IPS-18c (cell line): ENCODE measurements around the gene FAM53C.
A peak's percentile ranks its signal among the peaks of the same experiment; 100 is the strongest.
"Not testable (repeated sequence)": the region's sequence is repeated elsewhere in the genome, so short reads cannot be mapped to it uniquely, and the experiment has no call there.

Experiments used
- H3K4me3 ChIP-seq: 2 replicates; pipeline ENCODE4 v1.7.0; 2013; ENCODE audit warnings: low read depth, mild to moderate bottlenecking, low read length, moderate library complexity; ENCODE audit not compliant: insufficient read depth
- H3K9me3 ChIP-seq: one replicate; pipeline ENCODE4 v1.6.1; 2013; ENCODE audit warnings: mild to moderate bottlenecking, low read length, moderate library complexity; ENCODE audit not compliant: control insufficient read depth, insufficient read depth

FAM53C gene

DNA sequence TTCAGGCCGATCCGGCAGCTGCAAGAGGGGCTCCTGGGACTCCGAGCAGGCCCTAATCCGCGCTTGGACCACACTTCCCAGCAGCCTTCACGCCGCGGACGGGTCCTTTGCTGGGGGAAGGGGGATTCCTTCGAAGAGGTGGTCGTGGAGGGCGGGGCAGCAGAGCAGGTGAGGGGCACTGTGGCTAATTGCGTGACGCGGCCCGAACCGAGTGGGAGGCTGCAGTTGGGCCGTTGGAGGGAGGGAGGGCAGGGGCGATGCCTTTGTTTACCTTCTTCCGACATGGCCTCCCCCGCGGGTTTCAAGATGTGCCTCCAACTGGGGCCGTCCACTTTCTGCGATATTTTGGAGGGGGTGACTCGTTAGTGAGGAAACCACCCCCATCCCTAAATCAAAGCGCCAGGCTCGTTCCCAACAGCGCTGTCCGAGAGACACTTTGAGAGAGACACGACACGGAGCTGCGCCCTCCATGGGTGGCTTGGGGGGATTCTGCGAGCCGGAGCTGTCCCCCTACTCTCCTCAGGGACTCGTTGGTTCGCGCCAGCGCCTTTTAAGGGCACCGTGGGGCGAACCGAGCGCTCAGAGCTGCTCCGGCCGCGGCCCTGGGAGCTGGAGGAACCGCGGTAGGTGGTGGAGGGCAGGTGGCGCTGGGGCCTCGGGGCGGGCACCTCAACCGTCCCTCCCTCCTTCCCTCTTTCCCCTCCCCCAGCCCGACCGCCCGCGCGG is at the start of gene FAM53C:
Gene FAM53C, plus strand, starts transcription at position 582 of the 726 bp plus-strand sequence. CDS start 3,070 bp downstream, outside the sequence.
- peak within 1 kb of the TSS; percentile 56 for H3K4me3 ChIP-seq
- H3K9me3 ChIP-seq: no peaks in the 10 kb centered on the region

DNA sequence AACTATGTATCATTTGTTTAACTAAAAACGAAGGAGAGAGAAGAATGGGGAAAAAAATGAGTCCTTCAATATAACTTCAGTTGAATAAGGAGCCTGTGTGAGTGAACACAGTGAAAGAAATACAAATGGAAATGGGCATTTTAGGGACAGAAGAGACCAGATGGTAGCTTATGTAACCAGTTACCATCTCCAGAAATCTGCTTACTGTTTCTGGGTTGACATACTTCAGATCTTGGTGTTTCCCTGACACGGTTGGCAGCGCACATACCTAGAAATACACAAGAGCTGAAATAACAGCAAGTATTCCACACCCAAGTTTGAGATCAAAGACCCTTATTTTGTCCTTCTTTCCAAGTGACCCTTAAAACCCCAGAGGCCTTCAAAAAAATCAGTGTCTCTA is 48.8 kb upstream of the FAM53C start:
- no peak overlapping the region for H3K4me3 ChIP-seq
- no peaks in the 10 kb centered on the region for H3K9me3 ChIP-seq

DNA sequence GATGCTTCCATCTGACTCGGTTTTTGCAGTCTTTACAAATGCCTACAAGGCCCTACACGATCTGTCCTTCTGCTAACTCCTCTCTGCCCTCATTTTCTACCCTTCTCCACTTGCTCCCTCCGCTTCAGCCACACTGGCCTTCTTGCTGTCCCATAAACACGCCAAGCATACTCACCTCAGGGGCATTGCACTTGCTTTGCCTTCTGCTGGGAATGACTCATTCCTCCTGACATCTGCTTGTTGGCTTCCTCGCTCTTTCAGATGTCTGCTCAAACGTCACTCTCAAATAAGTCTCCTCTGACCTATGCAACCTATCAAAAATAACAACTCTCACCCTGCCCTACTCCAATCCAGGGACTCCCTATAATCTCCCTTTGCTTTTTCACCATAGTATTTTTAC is 34.7 kb upstream of the FAM53C start:
- Histone ChIP-seq H3K4me3 (no peak overlapping the region), H3K9me3 (no peaks in the 10 kb centered on the region)

GRCh38 chr5:138305797-138306196 is 32.3 kb upstream of the FAM53C start:
- Histone ChIP-seq H3K4me3 (no peak overlapping the region), H3K9me3 (no peaks in the 10 kb centered on the region)

DNA sequence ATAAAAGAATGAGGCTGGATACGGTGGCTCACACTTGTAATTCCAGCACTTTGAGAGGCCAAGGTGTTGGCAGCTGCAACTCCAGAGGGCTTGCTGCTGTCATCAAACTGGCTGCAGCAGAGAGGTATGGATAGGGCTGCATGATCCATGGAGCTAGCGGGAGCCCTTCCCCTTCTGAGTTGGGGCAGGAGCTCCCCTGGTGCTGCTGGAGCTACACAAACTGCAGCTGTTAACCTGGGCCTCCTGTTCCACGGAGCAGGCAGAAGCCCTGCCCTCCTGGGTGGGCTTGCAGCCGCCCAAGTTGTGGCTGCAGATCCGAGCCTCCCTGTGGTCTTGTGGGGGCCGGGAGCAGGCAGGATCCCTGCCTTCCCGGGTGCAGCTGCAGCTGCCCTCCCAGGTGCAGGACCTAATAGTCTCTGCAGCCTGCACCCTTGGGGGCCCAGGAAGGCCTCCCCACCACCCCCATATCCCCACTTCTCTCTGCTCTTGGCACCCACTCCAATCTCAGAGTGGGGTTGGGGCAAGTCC is 22.3 kb upstream of the FAM53C start:
- H3K4me3 ChIP-seq: no peak overlapping the region

GRCh38 chr5:138316355-138316754 is 21.7 kb upstream of the FAM53C start:
- no peak overlapping the region for H3K4me3 ChIP-seq

More for the DNA sequence above, 22.3 kb upstream of the FAM53C start:
- no peaks in the 10 kb centered on the region for H3K9me3 ChIP-seq

DNA sequence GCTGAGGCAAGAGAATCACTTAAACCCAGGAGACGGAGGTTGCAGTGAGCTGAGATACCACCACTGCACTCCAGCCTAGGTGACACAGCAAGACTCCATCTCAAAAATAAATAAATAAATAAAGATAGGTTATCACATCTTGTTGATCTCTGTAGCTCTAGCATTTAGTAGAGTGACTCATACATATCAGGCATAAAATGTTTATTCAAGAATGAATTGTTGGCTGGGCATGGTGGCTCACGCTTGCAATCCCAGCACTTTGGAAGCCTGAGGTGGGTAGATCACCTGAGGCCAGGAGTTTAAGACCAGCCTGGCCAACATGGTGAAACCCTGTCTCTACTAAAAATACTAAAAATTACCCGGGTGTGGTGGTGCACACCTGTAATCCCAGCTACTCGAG is 19.9 kb upstream of the FAM53C start:
- H3K9me3 ChIP-seq, H3K4me3 ChIP-seq: not testable (repeated sequence)

More at GRCh38 chr5:138316355-138316754, 21.7 kb upstream of the FAM53C start:
- no peaks in the 10 kb centered on the region for H3K9me3 ChIP-seq

- H3K4me3 ChIP-seq: peak overlapping the region; percentile 80
- no peaks in the 10 kb centered on the region for H3K9me3 ChIP-seq
These were observed 7.1 kb upstream of the FAM53C start for GRCh38 chr5:138330813-138331448.

DNA sequence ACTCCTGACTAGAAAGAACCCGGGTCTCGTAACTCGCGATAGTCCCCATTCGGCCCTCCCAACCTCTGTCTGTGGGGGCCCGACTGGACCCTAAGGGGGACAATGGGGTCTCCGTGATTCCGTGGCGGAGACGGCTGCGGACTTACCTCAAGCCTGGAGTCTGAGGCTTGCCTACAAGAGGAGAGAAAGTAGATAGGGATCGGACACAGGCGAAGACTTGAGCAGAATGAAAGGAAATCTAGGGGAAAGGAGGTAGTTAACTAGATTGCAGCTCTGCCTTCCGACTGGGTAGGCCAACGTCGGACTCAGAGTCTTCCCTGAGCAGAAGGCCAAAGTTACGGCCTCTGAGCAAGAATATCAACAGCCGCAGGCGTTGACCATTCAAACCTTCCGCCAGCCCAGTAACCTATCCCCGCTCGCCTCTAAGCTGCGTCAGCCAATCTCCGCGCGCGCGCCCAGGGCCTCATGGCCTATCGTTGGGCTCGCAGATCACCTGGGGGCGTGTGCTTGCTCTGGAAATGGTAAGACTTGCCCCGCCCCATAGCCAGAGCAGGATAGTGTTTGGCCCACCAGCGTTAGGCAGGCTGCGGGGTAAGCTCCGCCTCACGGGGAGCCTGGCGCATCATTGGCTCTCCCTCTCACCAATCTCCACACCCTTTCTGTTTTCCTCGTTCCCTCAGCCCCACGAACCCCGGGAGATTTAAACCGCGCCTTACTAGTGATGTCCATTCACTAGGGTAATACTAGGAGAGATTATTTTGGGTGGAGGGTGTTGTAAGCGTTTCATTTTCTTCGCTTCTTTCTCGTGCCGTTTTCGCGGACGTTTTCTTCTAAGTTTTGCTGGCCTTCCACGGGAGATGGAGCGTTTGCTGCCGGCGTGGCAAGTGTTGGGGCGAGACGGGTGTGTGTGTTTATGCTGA is 6.4 kb upstream of the FAM53C start, which contains the start of gene CDC25C:
Gene CDC25C, minus strand, starts transcription at position 356 of the 920 bp plus-strand sequence. CDS start 624 bp downstream, outside the sequence.
- Histone ChIP-seq H3K9me3 (no peaks in the 10 kb centered on the region), H3K4me3 (peak within 1 kb of the TSS; percentile 80)

DNA sequence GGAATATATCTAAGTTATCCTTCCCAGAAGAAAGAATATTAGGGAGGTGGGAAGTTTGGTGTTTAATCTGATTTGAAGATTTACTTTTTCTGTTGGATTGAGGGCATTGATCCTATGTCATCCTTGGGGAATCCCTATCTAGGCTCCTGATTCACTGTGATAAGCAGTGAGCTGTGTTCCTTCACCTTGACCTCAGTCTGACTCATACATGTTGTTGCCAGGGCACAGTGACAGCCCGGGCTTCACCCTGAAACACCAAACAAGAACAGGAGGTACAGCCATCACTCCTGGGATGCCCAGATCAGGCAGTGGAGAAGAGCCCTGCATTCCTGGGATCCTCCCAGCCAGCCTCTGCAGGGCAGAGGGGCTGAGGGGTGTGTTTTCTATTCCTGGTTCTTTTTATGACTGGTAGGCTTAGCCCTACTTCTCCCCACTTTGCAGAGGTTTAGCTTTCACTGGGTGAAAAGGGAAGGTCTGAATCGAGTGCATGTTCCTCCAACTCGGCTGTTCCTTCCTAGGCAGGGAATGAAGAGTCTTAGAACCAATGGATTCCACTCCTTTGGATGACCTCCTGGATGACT is 3.1 kb upstream of the FAM53C start:
- H3K4me3 ChIP-seq: no peak overlapping the region
- no peaks in the 10 kb centered on the region for H3K9me3 ChIP-seq

- Histone ChIP-seq H3K4me3 (peak overlapping the region; percentile 56), H3K9me3 (no peaks in the 10 kb centered on the region)
These were observed 948 bp upstream of the FAM53C start for GRCh38 chr5:138336952-138337684.

- H3K4me3 ChIP-seq: peak overlapping the region; percentile 56
- H3K9me3 ChIP-seq: no peaks in the 10 kb centered on the region
These were observed 485 bp downstream of the FAM53C start for GRCh38 chr5:138338411-138339090.

DNA sequence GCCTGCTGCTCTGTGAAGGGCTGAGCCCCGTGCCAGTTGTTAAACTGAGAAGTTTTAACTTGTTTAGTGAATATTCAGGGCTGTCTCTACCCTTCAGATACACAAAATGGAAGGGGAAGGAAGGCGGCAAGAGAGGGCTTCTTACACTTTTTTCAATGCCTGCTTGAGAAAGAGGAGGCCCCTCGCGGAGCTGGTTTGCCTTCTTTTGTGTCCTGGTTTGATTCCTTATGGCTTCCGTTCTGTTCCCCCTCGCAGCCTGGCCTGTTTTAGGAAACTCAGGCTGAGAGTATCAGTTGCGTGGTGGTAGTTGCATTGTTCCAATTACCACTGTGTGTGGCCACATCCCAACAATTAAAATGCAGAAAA is 1.0 kb downstream of the FAM53C start:
- Histone ChIP-seq H3K9me3 (no peaks in the 10 kb centered on the region), H3K4me3 (peak overlapping the region; percentile 56)

GRCh38 chr5:138339464-138339863 is 1.4 kb downstream of the FAM53C start:
- peak overlapping the region; percentile 56 for H3K4me3 ChIP-seq
- no peaks in the 10 kb centered on the region for H3K9me3 ChIP-seq

GRCh38 chr5:138340008-138340407 is 1.9 kb downstream of the FAM53C start:
- Histone ChIP-seq H3K4me3 (no peak overlapping the region), H3K9me3 (no peaks in the 10 kb centered on the region)
